Esophagus squamous epithelium (tissue), 4 donors: ENCODE measurements around the gene LGALS7.

Source experiments
- CTCF ChIP-seq, 6 experiments: fragments of 450-650 bp in 4 of 6; fragments of 200-600 bp in 2 of 6; sonication (generic) in 2 of 6; IDR thresholded peaks; one replicate each; pipeline ENCODE4 v1.5.1; 2016 to 2019; ENCODE audit warnings: antibody characterized with exemption in 6 of 6, mild to moderate bottlenecking in 4 of 6, moderate library complexity in 4 of 6
- POLR2A ChIP-seq, 4 donors: fragments of 450-650 bp; IDR thresholded peaks; one replicate each; pipeline ENCODE4 v1.6.1; 2017; ENCODE audit warnings: antibody characterized with exemption in 4 of 4, mild to moderate bottlenecking in 4 of 4, moderate library complexity in 3 of 4

- no peak for TF ChIP-seq CTCF (IDR thresholded peaks at IDR 0.05)
- no peak for TF ChIP-seq POLR2A (IDR thresholded peaks at IDR 0.05)
These were observed 45.3 kb downstream of the LGALS7 start for GRCh38 chr19:38727868-38728660.
